Testis (tissue), 2 donors: ENCODE measurements around the gene VSX2.

Experiments
- POLR2A ChIP-seq: fragments of 450-650 bp; IDR thresholded peaks from one replicate; pipeline ENCODE4 v1.6.1; 2017; ENCODE audit warnings: antibody characterized with exemption, mild to moderate bottlenecking, moderate library complexity
- TF ChIP-seq, protein P1 (sequence below), 3 experiments: fragments of 450-650 bp in 2 of 3; fragments of 200-600 bp in 1 of 3; sonication (generic) in 1 of 3; IDR thresholded peaks; one replicate each; pipeline ENCODE4 v1.5.1; 2016 to 2019; ENCODE audit warnings: antibody characterized with exemption in 3 of 3, mild to moderate bottlenecking in 2 of 3, moderate library complexity in 1 of 3

DNA sequence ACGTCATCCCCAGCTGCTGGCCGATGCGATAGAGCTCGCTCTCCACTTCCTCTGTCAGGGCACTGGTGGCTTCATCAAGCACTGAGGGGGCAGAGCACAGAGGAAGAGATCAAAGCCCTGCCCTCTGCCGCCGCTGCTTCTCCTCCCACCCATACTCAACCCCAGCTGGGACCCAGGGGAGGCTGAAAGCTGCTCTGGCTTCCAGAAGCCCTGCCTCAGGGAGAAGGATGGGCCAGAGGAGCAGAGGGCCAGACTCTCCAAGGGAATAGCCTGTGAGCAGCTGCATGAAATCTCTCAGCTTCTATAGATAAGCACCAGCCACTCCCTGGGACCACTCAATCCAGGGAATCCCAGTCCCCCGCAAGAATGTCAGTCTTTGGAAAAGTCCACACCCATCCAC lies 47.5 kb downstream of the VSX2 start:
- TF ChIP-seq, protein P1, sequence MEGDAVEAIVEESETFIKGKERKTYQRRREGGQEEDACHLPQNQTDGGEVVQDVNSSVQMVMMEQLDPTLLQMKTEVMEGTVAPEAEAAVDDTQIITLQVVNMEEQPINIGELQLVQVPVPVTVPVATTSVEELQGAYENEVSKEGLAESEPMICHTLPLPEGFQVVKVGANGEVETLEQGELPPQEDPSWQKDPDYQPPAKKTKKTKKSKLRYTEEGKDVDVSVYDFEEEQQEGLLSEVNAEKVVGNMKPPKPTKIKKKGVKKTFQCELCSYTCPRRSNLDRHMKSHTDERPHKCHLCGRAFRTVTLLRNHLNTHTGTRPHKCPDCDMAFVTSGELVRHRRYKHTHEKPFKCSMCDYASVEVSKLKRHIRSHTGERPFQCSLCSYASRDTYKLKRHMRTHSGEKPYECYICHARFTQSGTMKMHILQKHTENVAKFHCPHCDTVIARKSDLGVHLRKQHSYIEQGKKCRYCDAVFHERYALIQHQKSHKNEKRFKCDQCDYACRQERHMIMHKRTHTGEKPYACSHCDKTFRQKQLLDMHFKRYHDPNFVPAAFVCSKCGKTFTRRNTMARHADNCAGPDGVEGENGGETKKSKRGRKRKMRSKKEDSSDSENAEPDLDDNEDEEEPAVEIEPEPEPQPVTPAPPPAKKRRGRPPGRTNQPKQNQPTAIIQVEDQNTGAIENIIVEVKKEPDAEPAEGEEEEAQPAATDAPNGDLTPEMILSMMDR (IDR thresholded peaks at IDR 0.05): no peak
- TF ChIP-seq POLR2A: no peak
